Activated naive CD4-positive, alpha-beta T cell treated with Interleukin-2 at 50 U/mL for 16 hours (primary cell): ENCODE data around the gene FBXL4.
A peak's percentile ranks its signal among the peaks of the same experiment; 100 is the strongest.

ENCODE experiments used
- DNase-seq: peaks from one replicate; pipeline ENCODE4 v3.0.0-alpha.2; 2020

FBXL4 gene

GRCh38 chr6:98947411-98948292, at the start of gene FBXL4:
Gene FBXL4 (minus strand): TSS chr6:98947946. CDS start chr6:98926988, 20,958 bp downstream.
- DNase-seq = peak; percentile 84

- DNase-seq = no peak
Measured at GRCh38 chr6:98995116-98995515, 47.4 kb upstream of the FBXL4 start.

GRCh38 chr6:98992535-98992934, 44.8 kb upstream of the FBXL4 start:
- no peak for DNase-seq

GRCh38 chr6:98986071-98986615, 38.4 kb upstream of the FBXL4 start:
- DNase-seq = no peak

GRCh38 chr6:98985391-98985790, 37.6 kb upstream of the FBXL4 start:
- no peak for DNase-seq

- DNase-seq = no peak
Measured at GRCh38 chr6:98984121-98984520, 36.4 kb upstream of the FBXL4 start.

GRCh38 chr6:98981473-98981872, 33.7 kb upstream of the FBXL4 start:
- no peak for DNase-seq

GRCh38 chr6:98980819-98981218, 33.1 kb upstream of the FBXL4 start:
- DNase-seq = no peak

- no peak for DNase-seq
Measured at GRCh38 chr6:98977671-98978292, 30.0 kb upstream of the FBXL4 start.

GRCh38 chr6:98976674-98977385, 29.1 kb upstream of the FBXL4 start:
- DNase-seq = no peak

- DNase-seq = no peak
Measured at GRCh38 chr6:98975421-98975820, 27.7 kb upstream of the FBXL4 start.

GRCh38 chr6:98974309-98974708, 26.6 kb upstream of the FBXL4 start:
- no peak for DNase-seq

- DNase-seq = no peak
Measured at GRCh38 chr6:98973571-98973970, 25.8 kb upstream of the FBXL4 start.

GRCh38 chr6:98971303-98971702, 23.6 kb upstream of the FBXL4 start:
- DNase-seq = no peak

GRCh38 chr6:98970469-98970868, 22.7 kb upstream of the FBXL4 start:
- DNase-seq = no peak

GRCh38 chr6:98967616-98968015, 19.9 kb upstream of the FBXL4 start:
- DNase-seq = no peak

- no peak for DNase-seq
Measured at GRCh38 chr6:98959631-98960030, 11.9 kb upstream of the FBXL4 start.

GRCh38 chr6:98958776-98959175, 11.0 kb upstream of the FBXL4 start:
- no peak for DNase-seq

- DNase-seq = no peak
Measured at GRCh38 chr6:98957450-98957849, 9.7 kb upstream of the FBXL4 start.

- no peak for DNase-seq
Measured at GRCh38 chr6:98949589-98949988, 1.8 kb upstream of the FBXL4 start.

GRCh38 chr6:98946879-98947410, 801 bp downstream of the FBXL4 start:
- peak; percentile 38 for DNase-seq

GRCh38 chr6:98946266-98946878, 1.4 kb downstream of the FBXL4 start:
- no peak for DNase-seq
